ENCODE data around the gene LRSAM1.

LRSAM1 gene

GRCh38 chr9:127485995-127486394 is 34.7 kb downstream of the LRSAM1 start:
- Histone ChIP-seq H4K20me1 (ENCODE audit: insufficient read depth) (no peaks in the 10 kb centered on the region), H3K36me3 (ENCODE audit: insufficient read depth) (no peaks in the 10 kb centered on the region)

GRCh38 chr9:127488946-127489345 is 37.6 kb downstream of the LRSAM1 start:
- TF ChIP-seq, protein P1, sequence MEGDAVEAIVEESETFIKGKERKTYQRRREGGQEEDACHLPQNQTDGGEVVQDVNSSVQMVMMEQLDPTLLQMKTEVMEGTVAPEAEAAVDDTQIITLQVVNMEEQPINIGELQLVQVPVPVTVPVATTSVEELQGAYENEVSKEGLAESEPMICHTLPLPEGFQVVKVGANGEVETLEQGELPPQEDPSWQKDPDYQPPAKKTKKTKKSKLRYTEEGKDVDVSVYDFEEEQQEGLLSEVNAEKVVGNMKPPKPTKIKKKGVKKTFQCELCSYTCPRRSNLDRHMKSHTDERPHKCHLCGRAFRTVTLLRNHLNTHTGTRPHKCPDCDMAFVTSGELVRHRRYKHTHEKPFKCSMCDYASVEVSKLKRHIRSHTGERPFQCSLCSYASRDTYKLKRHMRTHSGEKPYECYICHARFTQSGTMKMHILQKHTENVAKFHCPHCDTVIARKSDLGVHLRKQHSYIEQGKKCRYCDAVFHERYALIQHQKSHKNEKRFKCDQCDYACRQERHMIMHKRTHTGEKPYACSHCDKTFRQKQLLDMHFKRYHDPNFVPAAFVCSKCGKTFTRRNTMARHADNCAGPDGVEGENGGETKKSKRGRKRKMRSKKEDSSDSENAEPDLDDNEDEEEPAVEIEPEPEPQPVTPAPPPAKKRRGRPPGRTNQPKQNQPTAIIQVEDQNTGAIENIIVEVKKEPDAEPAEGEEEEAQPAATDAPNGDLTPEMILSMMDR (conservative IDR thresholded peaks at IDR 0.05; ENCODE audit: low read depth, low read length): no peak
- H3K27ac ChIP-seq: no peak overlapping the region

More at GRCh38 chr9:127485995-127486394, 34.7 kb downstream of the LRSAM1 start:
- no peaks in the 10 kb centered on the region for H3K27me3 ChIP-seq (ENCODE audit: insufficient read depth, low read depth)
- no peak overlapping the region for H3K27ac ChIP-seq
- H3K79me2 ChIP-seq (ENCODE audit: insufficient read depth, low read depth): no peaks in the 10 kb centered on the region
- no peaks in the 10 kb centered on the region for H3K4me1 ChIP-seq (ENCODE audit: low read depth, poor library complexity, severe bottlenecking)
- H2AFZ ChIP-seq (ENCODE audit: low read depth): no peak overlapping the region
- no peak overlapping the region for H3K4me2 ChIP-seq
- H3K4me3 ChIP-seq (IDR thresholded peaks at IDR 0.05; ENCODE audit: insufficient read depth, low read depth, low read length): no peak overlapping the region
- TF ChIP-seq, protein P1 (conservative IDR thresholded peaks at IDR 0.05; ENCODE audit: low read depth, low read length): no peak
- no peak overlapping the region for H3K9ac ChIP-seq

GRCh38 chr9:127489471-127490115 is 38.3 kb downstream of the LRSAM1 start:
- Histone ChIP-seq H3K27ac (no peak overlapping the region), H2AFZ (ENCODE audit: low read depth) (no peak overlapping the region), H3K4me2 (no peak overlapping the region), H4K20me1 (ENCODE audit: insufficient read depth) (no peaks in the 10 kb centered on the region), H3K4me1 (ENCODE audit: low read depth, poor library complexity, severe bottlenecking) (no peaks in the 10 kb centered on the region), H3K27me3 (ENCODE audit: insufficient read depth, low read depth) (no peaks in the 10 kb centered on the region), H3K9ac (no peak overlapping the region), H3K79me2 (ENCODE audit: insufficient read depth, low read depth) (no peaks in the 10 kb centered on the region), H3K4me3 (IDR thresholded peaks at IDR 0.05; ENCODE audit: insufficient read depth, low read depth, low read length) (no peak overlapping the region), H3K36me3 (ENCODE audit: insufficient read depth) (no peaks in the 10 kb centered on the region)
- TF ChIP-seq, protein P1 (conservative IDR thresholded peaks at IDR 0.05; ENCODE audit: low read depth, low read length): no peak

More at GRCh38 chr9:127488946-127489345, 37.6 kb downstream of the LRSAM1 start:
- Histone ChIP-seq H4K20me1 (ENCODE audit: insufficient read depth) (no peaks in the 10 kb centered on the region), H3K27me3 (ENCODE audit: insufficient read depth, low read depth) (no peaks in the 10 kb centered on the region), H3K4me2 (no peak overlapping the region), H3K79me2 (ENCODE audit: insufficient read depth, low read depth) (no peaks in the 10 kb centered on the region), H3K36me3 (ENCODE audit: insufficient read depth) (no peaks in the 10 kb centered on the region), H3K4me1 (ENCODE audit: low read depth, poor library complexity, severe bottlenecking) (no peaks in the 10 kb centered on the region), H3K9ac (no peak overlapping the region), H3K4me3 (IDR thresholded peaks at IDR 0.05; ENCODE audit: insufficient read depth, low read depth, low read length) (no peak overlapping the region), H2AFZ (ENCODE audit: low read depth) (no peak overlapping the region)

DNA sequence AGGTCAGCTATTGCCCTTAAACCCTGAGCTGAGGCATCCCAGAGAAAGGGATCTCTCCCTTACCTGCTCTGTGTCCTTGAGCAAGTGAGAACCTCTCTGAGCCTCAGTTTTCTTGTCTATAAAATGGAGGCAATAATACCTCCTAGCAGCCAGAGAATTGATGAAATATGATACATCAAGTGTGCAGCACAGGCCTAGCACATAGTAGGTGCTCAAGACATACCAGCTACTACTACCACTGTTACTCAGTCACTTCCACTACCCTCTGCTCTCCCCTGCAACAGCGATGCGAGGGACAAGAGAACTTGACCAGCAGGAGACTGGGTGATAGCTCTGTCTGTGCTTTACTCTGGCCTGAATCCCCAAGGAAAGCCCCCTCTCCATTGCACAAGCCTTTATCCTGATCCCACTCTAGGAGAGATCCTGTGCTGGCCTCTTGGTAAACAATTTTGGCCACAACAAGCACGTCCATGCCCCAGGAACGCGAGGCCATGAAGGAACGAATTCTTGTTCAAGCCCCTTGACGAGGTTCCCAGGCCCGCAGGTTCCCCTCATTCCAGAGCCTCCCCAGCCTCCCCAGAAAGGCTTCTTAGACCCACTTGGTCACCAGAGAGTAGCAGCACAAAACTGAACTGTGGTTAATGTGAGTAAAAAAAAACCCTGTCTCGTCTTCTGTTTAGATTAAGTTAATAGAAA is 39.4 kb downstream of the LRSAM1 start:
- no peaks in the 10 kb centered on the region for H3K4me1 ChIP-seq (ENCODE audit: low read depth, poor library complexity, severe bottlenecking)
- no peaks in the 10 kb centered on the region for H3K36me3 ChIP-seq (ENCODE audit: insufficient read depth)
- H3K79me2 ChIP-seq (ENCODE audit: insufficient read depth, low read depth): no peaks in the 10 kb centered on the region
- no peaks in the 10 kb centered on the region for H4K20me1 ChIP-seq (ENCODE audit: insufficient read depth)
- TF ChIP-seq, protein P1 (conservative IDR thresholded peaks at IDR 0.05; ENCODE audit: low read depth, low read length): no peak
- no peak overlapping the region for H3K4me3 ChIP-seq (IDR thresholded peaks at IDR 0.05; ENCODE audit: insufficient read depth, low read depth, low read length)
- no peak overlapping the region for H3K9ac ChIP-seq
- H3K27me3 ChIP-seq (ENCODE audit: insufficient read depth, low read depth): no peaks in the 10 kb centered on the region
- no peak overlapping the region for H2AFZ ChIP-seq (ENCODE audit: low read depth)
- no peak overlapping the region for H3K4me2 ChIP-seq
- no peak overlapping the region for H3K27ac ChIP-seq
